Ammon's horn (tissue), 1 donor: ENCODE results near the gene CWC27.
"Not testable (repeated sequence)": the region's sequence is repeated elsewhere in the genome, so short reads cannot be mapped to it uniquely, and the experiment has no call there.

Experiments
- DNase-seq: peaks from one replicate; pipeline ENCODE4 v3.0.0-alpha.2; 2016; ENCODE audit warnings: low spot score

CWC27 gene

GRCh38 chr5:64788156-64788555 is 19.4 kb downstream of the CWC27 start:
- no peak for DNase-seq

- DNase-seq = no peak
These were observed 20.7 kb downstream of the CWC27 start for GRCh38 chr5:64789457-64789856.

GRCh38 chr5:64790210-64790609 is 21.5 kb downstream of the CWC27 start:
- DNase-seq = no peak

GRCh38 chr5:64792469-64792868 is 23.7 kb downstream of the CWC27 start:
- DNase-seq = no peak

GRCh38 chr5:64794053-64794770 is 25.5 kb downstream of the CWC27 start:
- DNase-seq = no peak

GRCh38 chr5:64796301-64796700 is 27.6 kb downstream of the CWC27 start:
- no peak for DNase-seq

GRCh38 chr5:64800926-64801325 is 32.2 kb downstream of the CWC27 start:
- no peak for DNase-seq

GRCh38 chr5:64806537-64806936 is 37.8 kb downstream of the CWC27 start:
- peak; percentile 10 for DNase-seq

GRCh38 chr5:64807520-64807919 is 38.8 kb downstream of the CWC27 start:
- no peak for DNase-seq

- peak; percentile 73 for DNase-seq
These were observed 42.4 kb downstream of the CWC27 start for GRCh38 chr5:64811050-64811640.

- DNase-seq = no peak
These were observed 45.3 kb downstream of the CWC27 start for GRCh38 chr5:64814073-64814472.

GRCh38 chr5:64818245-64818644 is 49.5 kb downstream of the CWC27 start:
- no peak for DNase-seq

GRCh38 chr5:64819345-64819744 is 50.6 kb downstream of the CWC27 start:
- DNase-seq = not testable (repeated sequence)

GRCh38 chr5:64822320-64822719 is 53.6 kb downstream of the CWC27 start:
- no peak for DNase-seq

GRCh38 chr5:64826541-64826940 is 57.8 kb downstream of the CWC27 start:
- no peak for DNase-seq

- DNase-seq = no peak
These were observed 59.0 kb downstream of the CWC27 start for GRCh38 chr5:64827703-64828102.

- DNase-seq = not testable (repeated sequence)
These were observed 61.9 kb downstream of the CWC27 start for GRCh38 chr5:64830650-64831049.

GRCh38 chr5:64831996-64832395 is 63.3 kb downstream of the CWC27 start:
- no peak for DNase-seq

GRCh38 chr5:64834037-64834436 is 65.3 kb downstream of the CWC27 start:
- no peak for DNase-seq

GRCh38 chr5:64834611-64835010 is 65.9 kb downstream of the CWC27 start:
- no peak for DNase-seq

- no peak for DNase-seq
These were observed 66.5 kb downstream of the CWC27 start for GRCh38 chr5:64835266-64835665.

GRCh38 chr5:64836190-64836755 is 67.5 kb downstream of the CWC27 start:
- DNase-seq = no peak

- no peak for DNase-seq
These were observed 68.1 kb downstream of the CWC27 start for GRCh38 chr5:64836786-64837185.

GRCh38 chr5:64838376-64838775 is 69.6 kb downstream of the CWC27 start:
- DNase-seq = no peak
